ENCODE data around the gene NAT10.
"Not testable (repeated sequence)": the region's sequence is repeated elsewhere in the genome, so short reads cannot be mapped to it uniquely, and the experiment has no call there.

NAT10 gene

GRCh38 chr11:34180814-34181165, 75.4 kb downstream of the NAT10 start:
- not testable (repeated sequence) for H3K36me3 ChIP-seq (ENCODE audit: control insufficient read depth, insufficient read depth, low read length); H3K9me3 ChIP-seq (ENCODE audit: control insufficient read depth, low read length); H3K4me3 ChIP-seq (ENCODE audit: extremely low read depth, insufficient read depth, low read length, poor library complexity, severe bottlenecking); H3K4me1 ChIP-seq (ENCODE audit: control insufficient read depth, insufficient read depth, low read length, poor library complexity, severe bottlenecking); H3K27ac ChIP-seq (ENCODE audit: low read depth, low read length, severe bottlenecking)
- 92 to 98% methylated on average over 5 of the region's 5 CpGs for WGBS, 2 experiments (ENCODE audit: insufficient coverage in 2 of 2)

- H3K9me3 ChIP-seq (ENCODE audit: control insufficient read depth, low read length), result no peaks in the 10 kb centered on the region
- 64 to 100% methylated on average over 1 to 3 of the region's 5 CpGs for WGBS, 2 experiments (ENCODE audit: insufficient coverage in 2 of 2)
- no peak overlapping the region for H3K4me3 ChIP-seq (ENCODE audit: extremely low read depth, insufficient read depth, low read length, poor library complexity, severe bottlenecking)
- no peak overlapping the region for H3K27ac ChIP-seq (ENCODE audit: low read depth, low read length, severe bottlenecking)
- H3K36me3 ChIP-seq (ENCODE audit: control insufficient read depth, insufficient read depth, low read length), result no peaks in the 10 kb centered on the region
- H3K4me1 ChIP-seq (ENCODE audit: control insufficient read depth, insufficient read depth, low read length, poor library complexity, severe bottlenecking), result peaks cover 13% of the 10 kb centered on the region
These were observed 75.8 kb downstream of the NAT10 start for GRCh38 chr11:34181251-34181650.

- Histone ChIP-seq H3K9me3 (ENCODE audit: control insufficient read depth, low read length) (no peaks in the 10 kb centered on the region), H3K4me1 (ENCODE audit: control insufficient read depth, insufficient read depth, low read length, poor library complexity, severe bottlenecking) (peaks cover 13% of the 10 kb centered on the region)
- WGBS, 2 experiments (ENCODE audit: insufficient coverage in 2 of 2), result 100% methylated on average over 7 of the region's 8 CpGs
These were observed 76.5 kb downstream of the NAT10 start for GRCh38 chr11:34181856-34182405.

GRCh38 chr11:34182425-34182824, 77.0 kb downstream of the NAT10 start:
- no peak overlapping the region for H3K4me3 ChIP-seq (ENCODE audit: extremely low read depth, insufficient read depth, low read length, poor library complexity, severe bottlenecking)
- H3K9me3 ChIP-seq (ENCODE audit: control insufficient read depth, low read length), result no peaks in the 10 kb centered on the region
- peaks cover 13% of the 10 kb centered on the region for H3K4me1 ChIP-seq (ENCODE audit: control insufficient read depth, insufficient read depth, low read length, poor library complexity, severe bottlenecking)
- H3K27ac ChIP-seq (ENCODE audit: low read depth, low read length, severe bottlenecking), result no peak overlapping the region
- 92 to 97% methylated on average over 2 of the region's 2 CpGs for WGBS, 2 experiments (ENCODE audit: insufficient coverage in 2 of 2)
- no peaks in the 10 kb centered on the region for H3K36me3 ChIP-seq (ENCODE audit: control insufficient read depth, insufficient read depth, low read length)

More at GRCh38 chr11:34181856-34182405, 76.5 kb downstream of the NAT10 start:
- no peak overlapping the region for H3K4me3 ChIP-seq (ENCODE audit: extremely low read depth, insufficient read depth, low read length, poor library complexity, severe bottlenecking)
- H3K27ac ChIP-seq (ENCODE audit: low read depth, low read length, severe bottlenecking), result no peak overlapping the region
- H3K36me3 ChIP-seq (ENCODE audit: control insufficient read depth, insufficient read depth, low read length), result no peaks in the 10 kb centered on the region

- Histone ChIP-seq H3K9me3 (ENCODE audit: control insufficient read depth, low read length) (no peaks in the 10 kb centered on the region), H3K27ac (ENCODE audit: low read depth, low read length, severe bottlenecking) (no peak overlapping the region), H3K4me1 (ENCODE audit: control insufficient read depth, insufficient read depth, low read length, poor library complexity, severe bottlenecking) (peaks cover 13% of the 10 kb centered on the region), H3K4me3 (ENCODE audit: extremely low read depth, insufficient read depth, low read length, poor library complexity, severe bottlenecking) (no peak overlapping the region), H3K36me3 (ENCODE audit: control insufficient read depth, insufficient read depth, low read length) (no peaks in the 10 kb centered on the region)
- 88 to 93% methylated on average over 10 to 11 of the region's 13 CpGs for WGBS, 2 experiments (ENCODE audit: insufficient coverage in 2 of 2)
These were observed 77.7 kb downstream of the NAT10 start for GRCh38 chr11:34182921-34183685.

- H3K4me3 ChIP-seq (ENCODE audit: extremely low read depth, insufficient read depth, low read length, poor library complexity, severe bottlenecking), result no peak overlapping the region
- WGBS, 2 experiments (ENCODE audit: insufficient coverage in 2 of 2), result 91 to 94% methylated on average over 7 to 9 of the region's 9 CpGs
- no peaks in the 10 kb centered on the region for H3K9me3 ChIP-seq (ENCODE audit: control insufficient read depth, low read length)
- peaks cover 13% of the 10 kb centered on the region for H3K4me1 ChIP-seq (ENCODE audit: control insufficient read depth, insufficient read depth, low read length, poor library complexity, severe bottlenecking)
- H3K36me3 ChIP-seq (ENCODE audit: control insufficient read depth, insufficient read depth, low read length), result no peaks in the 10 kb centered on the region
- H3K27ac ChIP-seq (ENCODE audit: low read depth, low read length, severe bottlenecking), result no peak overlapping the region
These were observed 78.5 kb downstream of the NAT10 start for GRCh38 chr11:34183848-34184391.

- 95 to 99% methylated on average over 7 to 11 of the region's 14 CpGs for WGBS, 2 experiments (ENCODE audit: insufficient coverage in 2 of 2)
- Histone ChIP-seq H3K4me1 (ENCODE audit: control insufficient read depth, insufficient read depth, low read length, poor library complexity, severe bottlenecking) (peaks cover 13% of the 10 kb centered on the region), H3K4me3 (ENCODE audit: extremely low read depth, insufficient read depth, low read length, poor library complexity, severe bottlenecking) (no peak overlapping the region), H3K27ac (ENCODE audit: low read depth, low read length, severe bottlenecking) (no peak overlapping the region), H3K36me3 (ENCODE audit: control insufficient read depth, insufficient read depth, low read length) (no peaks in the 10 kb centered on the region), H3K9me3 (ENCODE audit: control insufficient read depth, low read length) (no peaks in the 10 kb centered on the region)
These were observed 79.1 kb downstream of the NAT10 start for GRCh38 chr11:34184505-34185015.

- Histone ChIP-seq H3K9me3 (ENCODE audit: control insufficient read depth, low read length) (no peaks in the 10 kb centered on the region), H3K4me1 (ENCODE audit: control insufficient read depth, insufficient read depth, low read length, poor library complexity, severe bottlenecking) (peaks cover 13% of the 10 kb centered on the region), H3K27ac (ENCODE audit: low read depth, low read length, severe bottlenecking) (peak overlapping the region; percentile 3), H3K4me3 (ENCODE audit: extremely low read depth, insufficient read depth, low read length, poor library complexity, severe bottlenecking) (no peak overlapping the region), H3K36me3 (ENCODE audit: control insufficient read depth, insufficient read depth, low read length) (no peaks in the 10 kb centered on the region)
- WGBS, 2 experiments (ENCODE audit: insufficient coverage in 2 of 2), result 47 to 51% methylated on average over 15 to 19 of the region's 22 CpGs
These were observed 80.8 kb downstream of the NAT10 start for GRCh38 chr11:34185926-34186841.

GRCh38 chr11:34188181-34188580, 82.8 kb downstream of the NAT10 start:
- H3K4me1 ChIP-seq (ENCODE audit: control insufficient read depth, insufficient read depth, low read length, poor library complexity, severe bottlenecking), result peaks cover 21% of the 10 kb centered on the region
- H3K9me3 ChIP-seq (ENCODE audit: control insufficient read depth, low read length), result no peaks in the 10 kb centered on the region

GRCh38 chr11:34189191-34189590, 83.8 kb downstream of the NAT10 start:
- 87% methylated on average over 4 of the region's 9 CpGs; no CpG with 5 or more reads in 1 of the 2 experiments for WGBS, 2 experiments (ENCODE audit: insufficient coverage in 2 of 2)
- Histone ChIP-seq H3K4me3 (ENCODE audit: extremely low read depth, insufficient read depth, low read length, poor library complexity, severe bottlenecking) (no peak overlapping the region), H3K9me3 (ENCODE audit: control insufficient read depth, low read length) (no peaks in the 10 kb centered on the region), H3K4me1 (ENCODE audit: control insufficient read depth, insufficient read depth, low read length, poor library complexity, severe bottlenecking) (peaks cover 32% of the 10 kb centered on the region), H3K36me3 (ENCODE audit: control insufficient read depth, insufficient read depth, low read length) (no peaks in the 10 kb centered on the region), H3K27ac (ENCODE audit: low read depth, low read length, severe bottlenecking) (no peak overlapping the region)

More at GRCh38 chr11:34188181-34188580, 82.8 kb downstream of the NAT10 start:
- no peak overlapping the region for H3K4me3 ChIP-seq (ENCODE audit: extremely low read depth, insufficient read depth, low read length, poor library complexity, severe bottlenecking)
- no peak overlapping the region for H3K27ac ChIP-seq (ENCODE audit: low read depth, low read length, severe bottlenecking)
- H3K36me3 ChIP-seq (ENCODE audit: control insufficient read depth, insufficient read depth, low read length), result no peaks in the 10 kb centered on the region
- 65 to 76% methylated on average over 3 of the region's 5 CpGs for WGBS, 2 experiments (ENCODE audit: insufficient coverage in 2 of 2)

Data from mesodermal cell (in vitro differentiated cells).